HPDE6-E6E7 (cell line): ENCODE results near the gene SCGB1D4.
"Not testable (repeated sequence)": the region's sequence is repeated elsewhere in the genome, so short reads cannot be mapped to it uniquely, and the experiment has no call there.

Source experiments
- DNase-seq: peaks from one replicate; pipeline ENCODE4 v3.0.0; 2011; ENCODE audit warnings: missing footprints; ENCODE audit errors: extremely low spot score

SCGB1D4 gene

DNA sequence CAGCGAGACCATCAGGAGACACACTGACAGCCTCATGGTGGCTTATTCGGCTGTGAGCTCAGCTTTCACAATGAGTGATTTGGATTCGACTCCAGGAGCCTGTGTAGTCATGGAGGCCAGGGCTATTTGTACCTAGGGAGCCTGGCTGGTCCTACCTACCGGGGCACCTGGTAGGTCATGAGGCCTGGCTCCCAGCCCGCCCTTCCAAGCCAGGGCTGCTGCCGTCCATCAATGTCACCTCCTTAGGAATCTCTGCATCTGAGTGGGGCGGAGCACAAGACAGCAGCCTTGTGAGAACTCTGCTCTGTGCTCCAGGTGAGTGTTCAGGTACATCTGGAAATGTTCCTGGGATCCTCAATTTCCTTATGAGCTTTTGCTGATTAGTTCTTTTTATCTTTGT lies at the start of gene SCGB1D4:
SCGB1D4 (minus strand) TSS at position 101 of the 400 bp plus-strand sequence; CDS start at position 36, 65 bp downstream.
- DNase-seq: no peak

DNA sequence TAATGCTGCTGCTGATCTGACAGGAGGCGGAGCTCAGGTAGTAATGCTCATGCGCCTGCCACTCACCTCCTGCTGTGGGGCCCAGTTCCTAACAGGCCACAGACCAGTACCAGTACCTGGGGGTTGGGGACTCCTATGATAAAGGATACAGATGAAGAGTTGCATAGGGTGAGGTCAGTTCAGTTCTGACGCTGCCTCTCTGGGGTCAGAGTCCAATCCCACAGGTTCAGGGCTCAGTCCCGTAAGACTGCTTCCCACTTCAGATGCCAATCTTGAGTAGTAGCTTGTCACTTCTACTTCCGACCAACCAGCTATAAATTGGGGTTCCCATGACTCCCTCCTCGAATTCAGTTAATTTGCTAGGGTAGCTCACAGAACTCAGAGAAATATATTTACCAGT lies 47.0 kb upstream of the SCGB1D4 start:
- DNase-seq: no peak

DNA sequence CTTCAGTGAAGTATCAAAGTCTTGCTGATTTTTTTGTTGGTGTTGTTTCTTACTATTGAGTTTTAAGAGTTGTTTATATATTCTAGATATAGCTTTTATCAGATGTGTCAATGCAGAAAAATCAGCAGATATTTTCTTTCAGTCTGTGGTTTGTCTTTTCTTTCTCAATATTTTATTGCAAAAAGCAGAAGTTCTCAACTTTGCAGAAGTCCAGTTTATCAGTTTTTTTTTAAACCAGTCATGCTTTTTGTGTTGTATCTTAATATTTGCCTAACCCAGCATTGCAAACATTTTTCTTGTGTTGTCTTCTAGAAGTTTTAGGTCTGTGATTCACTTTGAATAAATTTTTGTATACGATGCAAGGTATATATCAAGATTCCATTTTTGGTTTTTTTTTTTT lies 45.3 kb upstream of the SCGB1D4 start:
- no peak for DNase-seq

- DNase-seq: not testable (repeated sequence)
Measured at GRCh38 chr11:62343646-62344190, 44.8 kb upstream of the SCGB1D4 start.

- no peak for DNase-seq
Measured at GRCh38 chr11:62341588-62341987, 42.7 kb upstream of the SCGB1D4 start.

GRCh38 chr11:62340269-62340901 lies 41.5 kb upstream of the SCGB1D4 start:
- DNase-seq: peak; percentile 21

GRCh38 chr11:62338218-62338617 lies 39.3 kb upstream of the SCGB1D4 start:
- no peak for DNase-seq

- DNase-seq: peak; percentile 51
Measured at GRCh38 chr11:62337303-62338181, 38.7 kb upstream of the SCGB1D4 start, which contains the start of gene ASRGL1. Gene ASRGL1 (plus strand): TSS chr11:62337448. CDS start chr11:62337978, 530 bp downstream.

DNA sequence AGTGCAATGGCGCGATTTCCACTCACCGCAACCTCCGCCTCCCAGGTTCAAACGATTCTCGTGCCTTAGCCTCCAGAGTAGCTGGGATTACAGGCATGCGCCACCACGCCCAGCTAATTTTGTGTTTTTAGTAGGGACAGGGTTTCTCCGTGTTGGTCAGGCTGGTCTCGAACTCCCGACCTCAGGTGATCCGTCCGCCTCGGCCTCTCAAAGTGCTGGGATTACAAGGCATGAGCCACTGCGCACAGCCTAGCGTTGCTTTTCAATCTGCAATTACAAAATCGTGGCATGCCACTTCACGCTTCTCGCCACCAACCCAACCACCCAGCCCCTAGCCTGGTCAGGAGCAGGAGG lies 38.1 kb upstream of the SCGB1D4 start:
- not testable (repeated sequence) for DNase-seq

DNA sequence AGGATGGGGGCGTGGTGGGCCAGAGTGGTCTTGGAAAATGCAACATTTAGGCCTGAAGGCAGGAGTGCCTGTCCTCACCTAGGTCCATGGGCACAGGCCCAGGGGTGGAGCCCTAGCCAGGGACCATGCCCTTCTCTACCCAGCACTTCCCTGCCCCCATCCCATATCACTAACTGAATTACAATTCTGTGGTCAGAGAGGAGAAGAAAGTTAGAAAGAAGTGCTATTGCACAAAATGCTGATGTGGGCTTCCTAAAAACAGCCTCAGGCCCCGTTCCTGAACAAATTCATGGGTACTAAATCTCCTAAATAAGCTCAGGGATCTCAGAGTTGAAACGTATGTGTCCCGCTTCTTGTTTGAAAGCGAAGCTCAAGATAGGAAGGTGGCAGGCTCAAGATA lies 34.9 kb upstream of the SCGB1D4 start:
- DNase-seq: no peak

- not testable (repeated sequence) for DNase-seq
Measured at GRCh38 chr11:62331264-62331663, 32.4 kb upstream of the SCGB1D4 start.

GRCh38 chr11:62327541-62327940 lies 28.7 kb upstream of the SCGB1D4 start:
- not testable (repeated sequence) for DNase-seq

- DNase-seq: not testable (repeated sequence)
Measured at GRCh38 chr11:62326719-62327118, 27.8 kb upstream of the SCGB1D4 start.

DNA sequence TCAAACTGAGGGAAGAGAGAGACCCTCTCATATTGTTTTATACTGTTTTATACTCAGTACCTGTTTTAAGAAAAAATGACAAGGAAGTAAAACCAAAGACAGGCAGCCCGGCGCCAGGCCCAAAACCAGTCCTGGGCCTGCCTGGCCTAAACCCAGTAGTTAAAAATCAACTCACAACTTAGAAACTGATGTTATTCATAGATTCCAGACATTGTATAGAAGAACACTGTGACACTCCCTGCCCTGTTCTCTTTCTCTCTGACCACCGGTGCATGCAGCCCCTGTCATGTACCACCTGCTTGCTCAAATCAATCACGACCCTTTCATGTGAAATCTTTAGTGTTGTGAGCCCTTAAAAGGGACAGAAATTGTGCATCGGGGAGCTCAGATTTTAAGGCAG lies 26.9 kb upstream of the SCGB1D4 start:
- not testable (repeated sequence) for DNase-seq

DNA sequence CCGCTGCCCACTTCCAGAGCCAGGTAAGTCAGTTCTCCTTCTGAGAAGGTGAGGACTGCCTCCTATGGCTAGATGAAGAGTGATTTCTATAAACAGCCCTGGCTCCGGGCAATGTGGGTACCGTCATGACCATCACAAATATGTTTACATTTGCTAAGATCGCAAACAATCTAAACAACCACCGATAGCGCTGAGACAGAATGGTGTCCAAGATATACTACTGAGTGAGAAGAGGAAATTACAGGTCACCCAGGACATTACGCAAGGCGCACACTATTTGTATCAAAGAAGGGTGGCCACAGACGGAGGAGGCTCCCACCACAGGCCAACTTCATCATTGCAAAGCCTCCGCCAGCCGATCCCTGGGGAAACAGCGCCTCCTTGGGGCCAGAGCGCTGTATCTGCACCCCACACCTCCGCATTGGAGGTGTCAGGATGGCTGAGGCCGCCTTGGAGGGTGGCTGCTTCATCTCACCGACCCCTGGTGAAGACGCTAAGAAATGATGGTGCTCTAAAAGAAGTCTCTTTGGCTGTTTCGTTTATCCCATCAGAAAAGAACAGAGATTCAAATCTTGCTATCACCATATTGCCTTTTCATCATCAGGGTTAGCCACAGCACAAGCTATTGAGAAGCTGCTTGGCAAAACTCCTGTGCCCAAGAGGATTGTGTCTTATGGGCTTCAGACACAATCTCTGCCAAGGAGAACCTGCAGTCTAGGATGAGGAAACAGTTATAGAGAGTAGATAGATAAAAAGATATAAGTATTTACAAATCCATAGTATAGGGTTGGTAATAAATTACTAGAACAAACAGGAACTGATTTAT lies 26.1 kb upstream of the SCGB1D4 start:
- no peak for DNase-seq

DNA sequence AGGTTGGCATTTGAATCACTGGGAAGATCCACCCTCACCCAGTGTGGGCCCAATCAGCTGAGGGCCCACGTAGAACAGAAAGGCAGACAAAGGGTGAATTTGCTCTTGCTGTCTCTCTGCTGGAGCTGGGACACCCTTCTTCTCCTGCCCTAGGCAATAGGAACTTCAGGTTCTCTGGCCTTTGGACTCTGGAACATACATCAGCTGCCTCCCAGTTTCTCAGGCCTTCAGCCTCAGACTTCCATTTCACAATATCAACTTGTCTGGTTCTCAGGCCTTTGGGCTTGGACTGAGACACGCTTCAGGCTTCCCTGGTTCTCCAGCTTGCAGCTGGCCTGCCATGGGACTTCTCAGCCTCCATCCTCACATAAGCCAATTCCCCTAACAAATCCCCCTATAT lies 23.6 kb upstream of the SCGB1D4 start:
- DNase-seq: no peak

- DNase-seq: no peak
Measured at GRCh38 chr11:62315431-62315830, 16.6 kb upstream of the SCGB1D4 start.

GRCh38 chr11:62309991-62310390 lies 11.1 kb upstream of the SCGB1D4 start:
- no peak for DNase-seq

DNA sequence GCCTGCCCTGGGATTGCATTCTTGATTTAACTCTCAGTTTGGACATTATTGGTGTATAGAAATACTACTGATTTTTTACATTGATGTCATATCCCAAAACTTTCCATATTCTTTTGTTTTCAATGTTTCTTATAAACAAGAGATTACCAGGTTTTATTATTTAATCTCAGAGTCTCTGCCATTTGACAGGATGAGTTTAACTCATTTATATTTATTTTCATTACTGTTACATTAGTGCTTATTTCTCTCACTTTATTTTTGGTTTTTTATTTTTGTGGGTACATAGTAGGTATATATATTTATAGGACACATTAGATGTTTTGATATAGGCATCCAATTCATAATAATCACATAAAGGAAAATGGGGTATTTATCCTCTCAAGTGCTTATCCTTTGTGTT lies 9.1 kb upstream of the SCGB1D4 start:
- no peak for DNase-seq

DNA sequence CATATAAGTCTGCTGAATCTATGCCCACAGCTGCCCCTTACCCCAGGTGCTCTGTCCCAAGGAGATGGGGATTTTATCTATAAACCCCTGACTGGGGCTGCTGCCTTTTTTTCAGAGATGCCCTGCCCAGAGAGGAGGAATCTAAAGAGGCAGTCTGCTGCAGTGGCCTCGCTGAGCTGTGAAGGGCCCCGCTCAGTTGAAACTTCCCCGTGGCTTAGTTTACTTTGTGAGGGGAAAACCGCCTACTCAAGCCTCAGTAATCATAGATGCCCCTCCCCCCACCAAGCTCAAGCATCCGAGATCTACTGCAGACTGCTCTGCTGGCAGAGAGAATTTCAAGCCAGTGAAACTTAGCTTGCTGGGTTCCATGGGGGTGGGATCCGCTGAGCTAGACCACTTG lies 7.4 kb upstream of the SCGB1D4 start:
- DNase-seq: no peak

- DNase-seq: no peak
Measured at GRCh38 chr11:62295504-62295903, 3.4 kb downstream of the SCGB1D4 start.

- DNase-seq: no peak
Measured at GRCh38 chr11:62280452-62280851, 18.4 kb downstream of the SCGB1D4 start.
